DOHH2 (cell line): ENCODE measurements around the gene RAD23A.
A peak's percentile ranks its signal among the peaks of the same experiment; 100 is the strongest.
"Not testable (repeated sequence)": the region's sequence is repeated elsewhere in the genome, so short reads cannot be mapped to it uniquely, and the experiment has no call there.

Source experiments
- H3F3A ChIP-seq: fragments of 200-600 bp; sonication (generic), shearing (Covaris generic); 2 replicates; pipeline ENCODE4 v1.6.0; 2016; ENCODE audit warnings: antibody characterized with exemption, mild to moderate bottlenecking; ENCODE audit not compliant: control insufficient read depth, insufficient read depth
- H3K27ac ChIP-seq: fragments of 200-600 bp; sonication (generic); 2 replicates; pipeline ENCODE4 v1.5.1; 2014; ENCODE audit warnings: low read depth, mild to moderate bottlenecking, low read length, moderate library complexity
- H3K27me3 ChIP-seq: fragments of 200-600 bp; sonication (generic); 2 replicates; pipeline ENCODE4 v1.6.1; 2014; ENCODE audit warnings: mild to moderate bottlenecking, low read length, mixed read lengths; ENCODE audit not compliant: control insufficient read depth
- H3K36me3 ChIP-seq: fragments of 200-600 bp; sonication (generic); 2 replicates; pipeline ENCODE4 v1.6.1; 2014; ENCODE audit warnings: mild to moderate bottlenecking, low read length, moderate library complexity, mixed read lengths; ENCODE audit not compliant: control insufficient read depth
- H3K4me1 ChIP-seq: fragments of 200-600 bp; sonication (generic); 2 replicates; pipeline ENCODE4 v1.6.1; 2014; ENCODE audit warnings: mild to moderate bottlenecking, low read length, mixed read lengths; ENCODE audit not compliant: control insufficient read depth
- H3K4me2 ChIP-seq: fragments of 200-600 bp; sonication (generic); 2 replicates; pipeline ENCODE4 v1.6.0; 2014; ENCODE audit warnings: mild to moderate bottlenecking, low read length, moderate library complexity
- H3K4me3 ChIP-seq: fragments of 200-600 bp; sonication (generic); 2 replicates; pipeline ENCODE4 v1.5.1; 2014; ENCODE audit warnings: mild to moderate bottlenecking, low read length, mixed read lengths
- H3K79me2 ChIP-seq: fragments of 200-600 bp; sonication (generic); 2 replicates; pipeline ENCODE4 v1.6.1; 2014; ENCODE audit warnings: mild to moderate bottlenecking, low read length, mixed read lengths; ENCODE audit not compliant: control insufficient read depth
- H3K9me2 ChIP-seq: fragments of 200-600 bp; sonication (generic); replicated peaks from 2 replicates; pipeline ENCODE4 v1.6.1; 2014; ENCODE audit warnings: mild to moderate bottlenecking, low read length, mixed read lengths; ENCODE audit not compliant: control insufficient read depth
- H3K9me3 ChIP-seq: fragments of 200-600 bp; sonication (generic); 2 replicates; pipeline ENCODE4 v1.6.1; 2014; ENCODE audit warnings: antibody characterized with exemption, low read length, mixed read lengths; ENCODE audit not compliant: control insufficient read depth, insufficient read depth
- H4K20me1 ChIP-seq: fragments of 200-600 bp; sonication (generic); 2 replicates; pipeline ENCODE4 v1.6.0; 2014; ENCODE audit warnings: low read depth, mild to moderate bottlenecking, antibody characterized with exemption, low read length, moderate library complexity; ENCODE audit not compliant: control insufficient read depth, insufficient read depth
- EZH2phosphoT487 ChIP-seq: fragments of 200-600 bp; sonication (generic); IDR thresholded peaks from 2 replicates; pipeline ENCODE4 v1.6.1; 2017; ENCODE audit warnings: borderline replicate concordance, mild to moderate bottlenecking, antibody characterized with exemption, low read length, moderate library complexity, mixed read lengths
- TF ChIP-seq, protein P1 (sequence below): fragments of 200-600 bp; sonication (generic); IDR thresholded peaks from one replicate; pipeline ENCODE4 v1.5.1; 2014; ENCODE audit warnings: antibody characterized with exemption, mild to moderate bottlenecking, low read depth, low read length; ENCODE audit not compliant: poor library complexity, severe bottlenecking

Gene RAD23A

DNA sequence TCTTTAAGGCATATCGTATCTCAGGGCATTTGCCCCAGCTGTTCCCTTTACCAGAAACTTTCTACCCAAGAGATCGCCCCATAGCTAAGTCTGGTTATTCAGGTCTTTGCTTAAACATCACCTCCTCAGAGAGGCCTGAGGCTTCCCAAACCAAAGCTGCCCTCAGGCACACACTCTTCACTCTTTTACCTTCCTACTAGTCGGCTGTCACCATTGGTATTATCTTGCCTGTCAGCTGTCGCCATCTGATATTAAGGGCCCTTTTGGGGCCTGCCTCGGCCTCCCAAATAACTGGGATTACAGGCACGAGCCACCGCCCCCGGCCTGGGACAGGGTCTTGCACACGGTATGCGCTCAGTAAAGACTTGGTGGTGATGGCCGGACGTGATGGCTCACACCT lies 10.3 kb downstream of the RAD23A start:
- Histone ChIP-seq H3K4me3 (peak overlapping the region; percentile 96), H3F3A (peaks cover 31% of the 10 kb centered on the region), H3K27me3 (no peaks in the 10 kb centered on the region), H3K36me3 (peaks cover 54% of the 10 kb centered on the region), H4K20me1 (no peaks in the 10 kb centered on the region; the same call in 1 of the 2 replicates), H3K9me3 (no peaks in the 10 kb centered on the region), H3K27ac (peak overlapping the region; percentile 54), H3K4me1 (peaks cover 37% of the 10 kb centered on the region), H3K79me2 (peaks cover 63% of the 10 kb centered on the region), H3K4me2 (peak overlapping the region; percentile 77), H3K9me2 (no peaks in the 10 kb centered on the region)
- TF ChIP-seq EZH2phosphoT487: no peak
- TF ChIP-seq, protein P1, sequence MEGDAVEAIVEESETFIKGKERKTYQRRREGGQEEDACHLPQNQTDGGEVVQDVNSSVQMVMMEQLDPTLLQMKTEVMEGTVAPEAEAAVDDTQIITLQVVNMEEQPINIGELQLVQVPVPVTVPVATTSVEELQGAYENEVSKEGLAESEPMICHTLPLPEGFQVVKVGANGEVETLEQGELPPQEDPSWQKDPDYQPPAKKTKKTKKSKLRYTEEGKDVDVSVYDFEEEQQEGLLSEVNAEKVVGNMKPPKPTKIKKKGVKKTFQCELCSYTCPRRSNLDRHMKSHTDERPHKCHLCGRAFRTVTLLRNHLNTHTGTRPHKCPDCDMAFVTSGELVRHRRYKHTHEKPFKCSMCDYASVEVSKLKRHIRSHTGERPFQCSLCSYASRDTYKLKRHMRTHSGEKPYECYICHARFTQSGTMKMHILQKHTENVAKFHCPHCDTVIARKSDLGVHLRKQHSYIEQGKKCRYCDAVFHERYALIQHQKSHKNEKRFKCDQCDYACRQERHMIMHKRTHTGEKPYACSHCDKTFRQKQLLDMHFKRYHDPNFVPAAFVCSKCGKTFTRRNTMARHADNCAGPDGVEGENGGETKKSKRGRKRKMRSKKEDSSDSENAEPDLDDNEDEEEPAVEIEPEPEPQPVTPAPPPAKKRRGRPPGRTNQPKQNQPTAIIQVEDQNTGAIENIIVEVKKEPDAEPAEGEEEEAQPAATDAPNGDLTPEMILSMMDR: no peak

DNA sequence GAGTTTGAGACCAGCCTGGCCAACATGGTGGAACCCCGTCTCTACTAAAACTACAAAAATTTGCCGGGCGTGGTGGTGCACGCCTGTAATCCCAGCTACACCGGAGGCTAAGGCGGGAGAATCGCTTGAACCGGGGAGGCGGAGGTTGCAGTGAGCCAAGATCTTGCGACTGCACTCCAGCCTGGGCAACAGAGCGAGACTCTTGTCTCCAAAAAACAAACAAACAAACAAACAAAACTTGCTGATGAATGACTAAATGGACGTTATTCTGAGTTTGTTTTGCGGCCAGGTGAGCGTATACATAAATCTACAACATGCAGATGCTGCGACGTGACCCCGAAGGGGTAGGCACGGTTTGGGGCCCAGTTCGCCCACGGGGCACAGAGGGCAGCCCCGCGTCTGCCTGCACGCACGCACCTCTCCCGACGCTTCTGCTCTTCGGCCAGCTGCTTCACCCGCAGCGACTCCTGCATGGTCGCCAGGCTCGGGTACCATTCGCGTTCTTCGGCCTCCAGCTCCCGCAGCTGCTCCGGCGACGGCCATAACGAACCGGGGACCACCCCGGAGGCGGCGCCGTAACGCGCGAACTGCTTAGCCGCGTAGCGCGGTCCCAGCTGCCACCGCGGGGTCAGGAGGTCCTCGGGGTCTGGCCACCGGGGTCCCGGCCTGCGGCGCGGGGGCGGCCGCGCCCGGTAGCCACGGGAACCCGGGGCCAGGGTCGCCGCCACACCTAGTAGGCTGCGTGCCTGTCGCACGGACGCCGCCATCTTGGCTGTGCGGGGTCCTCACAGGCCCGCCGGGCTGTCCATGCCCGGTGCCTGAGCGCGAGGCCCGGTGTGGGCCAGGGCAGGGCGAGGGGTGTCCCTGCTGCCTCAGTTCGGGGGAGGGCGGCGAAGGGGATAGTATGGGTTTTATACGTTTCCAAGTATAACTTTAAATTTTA lies 11.1 kb downstream of the RAD23A start, which contains the start of gene GADD45GIP1:
Gene GADD45GIP1 (minus strand): TSS at position 778 of the 943 bp plus-strand sequence. CDS start 11 bp downstream, at position 767.
- Histone ChIP-seq H3K79me2 (peaks cover 62% of the 10 kb centered on the region), H3K27me3 (no peaks in the 10 kb centered on the region), H3K36me3 (peaks cover 49% of the 10 kb centered on the region), H3K4me2 (peak within 1 kb of the TSS; percentile 77), H3K9me3 (no peaks in the 10 kb centered on the region), H3K4me1 (peaks cover 37% of the 10 kb centered on the region), H3K4me3 (peak within 1 kb of the TSS; percentile 96), H3F3A (peaks cover 29% of the 10 kb centered on the region), H3K9me2 (no peaks in the 10 kb centered on the region), H4K20me1 (no peaks in the 10 kb centered on the region; the same call in 1 of the 2 replicates), H3K27ac (peak within 1 kb of the TSS; percentile 54)
- TF ChIP-seq EZH2phosphoT487: no peak
- TF ChIP-seq, protein P1: peak; percentile 10

DNA sequence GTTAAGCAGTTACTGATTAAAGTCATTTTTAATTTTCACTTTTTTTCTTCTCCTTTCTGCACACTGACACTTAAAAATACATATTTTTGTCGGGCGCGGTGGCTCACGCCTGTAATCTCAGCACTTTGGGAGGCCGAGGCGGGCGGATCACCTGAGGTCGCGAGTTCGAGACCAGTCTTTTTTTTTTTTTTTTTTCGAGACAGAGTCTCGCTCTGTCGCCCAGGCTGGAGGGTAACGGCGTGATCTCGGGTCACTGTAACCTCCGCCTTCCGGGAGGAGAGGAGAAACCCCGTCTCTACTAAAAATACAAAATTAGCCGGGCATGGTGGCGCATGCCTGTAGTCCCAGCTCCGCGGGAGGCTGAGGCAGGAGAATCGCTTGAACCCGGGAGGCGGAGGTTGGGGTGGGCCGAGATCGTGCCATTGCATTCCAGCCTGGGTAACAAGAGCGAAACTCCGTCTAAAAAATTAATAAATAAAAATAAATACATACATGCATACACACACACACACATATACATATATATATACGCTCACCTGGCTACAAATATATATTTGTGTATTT lies 11.8 kb downstream of the RAD23A start:
- H3K9me2 ChIP-seq, H4K20me1 ChIP-seq, H3K27me3 ChIP-seq, H3K9me3 ChIP-seq: not testable (repeated sequence)
- H3K4me3 ChIP-seq: peak overlapping the region; percentile 96
- H3K4me2 ChIP-seq: peak overlapping the region; percentile 77
- peaks cover 28% of the 10 kb centered on the region for H3F3A ChIP-seq
- peaks cover 54% of the 10 kb centered on the region for H3K79me2 ChIP-seq
- peaks cover 41% of the 10 kb centered on the region for H3K36me3 ChIP-seq
- peaks cover 37% of the 10 kb centered on the region for H3K4me1 ChIP-seq
- H3K27ac ChIP-seq: peak overlapping the region; percentile 54

DNA sequence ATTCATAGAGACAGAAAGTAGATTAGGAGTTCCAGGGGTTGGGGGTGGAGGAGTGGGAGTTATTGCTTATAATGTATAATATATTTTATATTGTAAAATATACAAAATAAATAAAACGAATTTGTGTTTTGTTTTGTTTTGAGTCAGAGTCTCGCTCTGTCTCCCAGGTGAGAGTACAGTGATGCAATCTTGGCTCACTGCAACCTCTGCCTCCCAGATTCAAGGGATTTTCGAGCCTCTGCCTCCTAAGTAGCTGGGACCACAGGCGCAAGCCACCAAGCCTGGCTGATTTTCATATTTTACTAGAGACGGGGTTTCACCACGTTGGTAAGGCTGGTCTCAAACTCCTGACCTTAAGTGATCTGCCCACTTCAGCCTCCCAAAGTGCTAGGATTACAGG lies 13.8 kb downstream of the RAD23A start:
- Histone ChIP-seq H4K20me1 (no peaks in the 10 kb centered on the region), H3K4me1 (peaks cover 22% of the 10 kb centered on the region), H3F3A (peaks cover 9% of the 10 kb centered on the region), H3K27ac (no peak overlapping the region), H3K4me2 (no peak overlapping the region), H3K36me3 (peaks cover 22% of the 10 kb centered on the region), H3K9me2 (no peaks in the 10 kb centered on the region), H3K4me3 (no peak overlapping the region), H3K79me2 (peaks cover 36% of the 10 kb centered on the region), H3K27me3 (no peaks in the 10 kb centered on the region), H3K9me3 (no peaks in the 10 kb centered on the region)
- TF ChIP-seq, protein P1: no peak
- TF ChIP-seq EZH2phosphoT487: no peak
